ENCODE results near the gene HADH.

- TF ChIP-seq TAF1 (IDR thresholded peaks at IDR 0.05; ENCODE audit: low read depth) (no peak), EP300 (IDR thresholded peaks at IDR 0.05; ENCODE audit: borderline replicate concordance) (no peak), MAX (IDR thresholded peaks at IDR 0.05) (no peak), YY1 (IDR thresholded peaks at IDR 0.05; ENCODE audit: low read depth) (no peak), REST (IDR thresholded peaks at IDR 0.05; ENCODE audit: low read depth) (no peak), EGR1 (IDR thresholded peaks at IDR 0.05) (no peak), USF1 (IDR thresholded peaks at IDR 0.05) (no peak)
Observed at GRCh38 chr4:107999932-108000539, 10.3 kb downstream of the HADH start.

All from Ishikawa (cell line).